HFFc6 (cell line): ENCODE measurements around the gene FMO3. TPM values are rescaled to one million over a fixed set of nuclear protein-coding genes. Genes with fewer than 3 reads are reported as not detected.

Experiments
- DNase-seq: peaks from one replicate; pipeline ENCODE4 v3.0.0-alpha.2; 2018
- H3K27ac Mint-ChIP-seq: 2 replicates; pipeline ENCODE4 v1.8.0; 2020; ENCODE audit warnings: mild to moderate bottlenecking, mixed read lengths
- H3K27me3 Mint-ChIP-seq: 2 replicates; pipeline ENCODE4 v1.8.0; 2021; ENCODE audit warnings: mild to moderate bottlenecking, moderate library complexity, mixed read lengths; ENCODE audit not compliant: insufficient read depth
- H3K36me3 Mint-ChIP-seq: 2 replicates; pipeline ENCODE4 v1.8.0; 2021; ENCODE audit warnings: low read depth, mixed read lengths
- H3K4me1 Mint-ChIP-seq: 2 replicates; pipeline ENCODE4 v1.8.0; 2020; ENCODE audit warnings: low read depth, mixed read lengths
- H3K4me3 Mint-ChIP-seq: 2 replicates; pipeline ENCODE4 v1.8.0; 2020; ENCODE audit warnings: mild to moderate bottlenecking, moderate library complexity, mixed read lengths
- H3K9me3 Mint-ChIP-seq: 2 replicates; pipeline ENCODE4 v1.8.0; 2020; ENCODE audit warnings: mild to moderate bottlenecking, mixed read lengths
- CTCF ChIP-seq: fragments of 200-600 bp; sonication (generic); IDR thresholded peaks from 2 replicates; pipeline ENCODE4 v1.5.0; 2021; ENCODE audit warnings: antibody characterized with exemption, mild to moderate bottlenecking
- long read RNA-seq: library from polyadenylated mRNA; unstranded; transcript quantifications from one replicate; pipeline ENCODE4 v2.0.0, GENCODE V29; 2019
- total RNA-seq, 6 experiments: library from RNA; stranded (reverse); fragmentation: NEBNext Ultra II Directional; extraction: Animal tissue kit (Norgen Biotek cat#: 25700); gene quantifications; 2 replicates in 1 of 6; 3 replicates in 5 of 6; pipeline ENCODE4 v1.2.3, GENCODE V29; 2021

FMO3 gene
- total RNA-seq, result under 1 TPM in 4 of 6 experiments, not detected in 2; 0.23 to 0.89 (median 0.40) TPM
- long read RNA-seq, result 0 reads

- DNase-seq, result no peak
- no peak for TF ChIP-seq CTCF
- Mint-ChIP-seq H3K27me3 (no peaks in the 10 kb centered on the region), H3K4me3 (peak within 1 kb of the TSS; percentile 23; the same call in 1 of the 2 replicates), H3K27ac (no peak within 1 kb of the TSS), H3K9me3 (no peaks in the 10 kb centered on the region), H3K36me3 (no peaks in the 10 kb centered on the region), H3K4me1 (no peaks in the 10 kb centered on the region)
Measured at GRCh38 chr1:171090604-171091003, at the start of gene FMO3. Gene FMO3, plus strand, starts transcription at chr1:171090905. Its CDS starts 1,754 bp downstream, at chr1:171092659.

GRCh38 chr1:171048014-171048413, 42.7 kb upstream of the FMO3 start:
- TF ChIP-seq CTCF, result no peak
- Mint-ChIP-seq H3K4me3 (no peak overlapping the region), H3K27ac (no peak overlapping the region), H3K27me3 (peaks cover 3% of the 10 kb centered on the region), H3K9me3 (no peaks in the 10 kb centered on the region), H3K4me1 (no peaks in the 10 kb centered on the region), H3K36me3 (no peaks in the 10 kb centered on the region)
- DNase-seq, result no peak

- H3K4me1 Mint-ChIP-seq, result no peaks in the 10 kb centered on the region
- no peak overlapping the region for H3K27ac Mint-ChIP-seq
- no peak for TF ChIP-seq CTCF
- no peak for DNase-seq
- no peaks in the 10 kb centered on the region for H3K36me3 Mint-ChIP-seq
- H3K27me3 Mint-ChIP-seq, result peaks cover 2% of the 10 kb centered on the region
- no peaks in the 10 kb centered on the region for H3K9me3 Mint-ChIP-seq
- H3K4me3 Mint-ChIP-seq, result no peak overlapping the region
Measured at GRCh38 chr1:171052977-171053376, 37.7 kb upstream of the FMO3 start.

DNA sequence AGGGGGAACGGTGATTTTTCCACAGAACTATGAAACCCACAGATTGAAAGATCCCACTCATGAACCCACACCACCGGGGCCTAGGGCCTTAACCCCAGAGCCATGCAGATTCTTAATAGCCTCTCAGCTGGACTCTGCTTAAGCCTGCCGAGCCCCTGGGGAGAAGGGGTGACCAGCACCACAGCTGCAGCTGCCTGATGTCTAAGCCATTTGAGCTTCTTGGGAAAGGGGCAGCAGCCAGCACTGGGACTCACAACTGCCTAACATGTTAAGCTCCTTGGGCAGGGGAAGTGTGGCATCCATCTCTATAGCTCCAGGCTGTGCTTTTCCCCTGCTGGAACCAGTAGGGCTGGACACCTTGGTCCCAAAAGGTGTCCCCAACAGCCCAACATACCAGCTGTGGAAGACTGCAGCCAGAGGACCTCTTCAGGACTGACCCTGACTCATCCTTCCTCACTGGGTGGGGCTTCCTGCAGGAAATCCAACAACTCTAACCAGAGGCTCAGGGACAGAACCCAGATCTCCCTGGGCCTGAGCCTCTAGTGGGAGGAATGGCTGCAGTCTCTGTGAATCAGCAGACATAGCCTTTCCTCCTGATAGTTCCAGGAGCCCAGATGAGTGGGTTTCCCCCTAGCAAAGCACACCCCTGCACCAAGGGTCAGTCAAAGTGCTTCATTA, 34.6 kb upstream of the FMO3 start:
- Mint-ChIP-seq H3K36me3 (no peaks in the 10 kb centered on the region), H3K9me3 (no peaks in the 10 kb centered on the region), H3K4me3 (no peak overlapping the region), H3K4me1 (no peaks in the 10 kb centered on the region), H3K27me3 (no peaks in the 10 kb centered on the region; the same call in none of the 2 replicates), H3K27ac (no peak overlapping the region)
- no peak for DNase-seq
- TF ChIP-seq CTCF, result no peak

DNA sequence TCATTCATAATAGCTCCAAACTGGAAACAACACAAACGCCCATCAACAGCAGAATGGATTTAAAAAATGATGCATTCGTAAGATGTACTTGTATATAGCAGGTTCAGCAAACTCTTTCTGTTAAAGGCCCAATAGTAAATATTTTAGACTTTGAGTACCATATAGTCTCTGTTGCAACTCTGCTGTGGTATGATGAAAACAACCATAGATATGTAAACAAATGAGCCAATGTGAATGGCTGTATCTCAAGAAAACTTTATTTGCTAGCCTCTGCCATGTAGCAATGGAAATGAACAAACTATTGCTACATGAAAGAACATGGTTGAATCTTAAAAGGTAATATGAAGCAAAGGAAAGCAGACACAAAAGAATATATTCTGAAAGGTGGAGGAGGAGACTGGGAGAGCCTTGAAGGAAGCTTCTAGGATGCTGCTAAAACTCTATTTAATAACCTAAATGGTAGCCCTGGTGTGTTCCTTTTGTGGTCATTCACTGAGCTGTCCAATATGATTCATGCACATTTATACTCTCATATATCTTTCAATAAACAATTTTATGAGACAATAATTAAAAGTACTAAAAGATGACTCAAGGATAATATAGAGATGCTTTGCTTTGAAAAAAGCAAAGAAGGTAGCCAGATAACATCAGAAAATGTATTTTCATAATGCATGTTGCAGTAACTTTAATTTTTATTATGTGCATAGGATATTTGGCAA, 29.1 kb upstream of the FMO3 start:
- no peaks in the 10 kb centered on the region for H3K9me3 Mint-ChIP-seq
- H3K27ac Mint-ChIP-seq, result no peak overlapping the region
- no peak for TF ChIP-seq CTCF
- H3K4me1 Mint-ChIP-seq, result no peaks in the 10 kb centered on the region
- no peaks in the 10 kb centered on the region for H3K36me3 Mint-ChIP-seq
- no peak for DNase-seq
- H3K27me3 Mint-ChIP-seq, result peaks cover 2% of the 10 kb centered on the region; the same call in 1 of the 2 replicates
- H3K4me3 Mint-ChIP-seq, result no peak overlapping the region
